22Rv1 (cell line): ENCODE results near the gene SLC5A11.

Source experiments
- CTCF ChIP-seq: fragments of 450-650 bp; IDR thresholded peaks from 2 replicates; pipeline ENCODE4 v1.5.1; 2017; ENCODE audit warnings: mild to moderate bottlenecking
- ZFX ChIP-seq: fragments of 450-650 bp; IDR thresholded peaks from 2 replicates; pipeline ENCODE4 v1.6.1; 2017; ENCODE audit warnings: antibody characterized with exemption, borderline replicate concordance

GRCh38 chr16:24919536-24919935 is 73.8 kb downstream of the SLC5A11 start:
- TF ChIP-seq CTCF (no peak), ZFX (no peak)
